Esophagus muscularis mucosa (tissue), 3 donors: ENCODE measurements around the gene TSC22D3.

Source experiments
- POLR2A ChIP-seq: fragments of 450-650 bp; IDR thresholded peaks from one replicate; pipeline ENCODE4 v1.6.1; 2017; ENCODE audit warnings: antibody characterized with exemption, moderate library complexity, mild to moderate bottlenecking, low read depth
- POLR2AphosphoS5 ChIP-seq, 2 donors: sonication (generic); formaldehyde crosslinking; IDR thresholded peaks; one replicate each; pipeline ENCODE4 v1.6.1; 2017; ENCODE audit warnings: antibody characterized with exemption in 2 of 2
- TF ChIP-seq, protein P1 (sequence below), 3 experiments: fragments of 200-600 bp in 2 of 3; fragments of 450-650 bp in 1 of 3; sonication (generic) in 2 of 3; IDR thresholded peaks; one replicate each; pipeline ENCODE4 v1.5.1; 2017 to 2019; ENCODE audit warnings: antibody characterized with exemption in 3 of 3, mild to moderate bottlenecking in 2 of 3, moderate library complexity in 1 of 3

DNA sequence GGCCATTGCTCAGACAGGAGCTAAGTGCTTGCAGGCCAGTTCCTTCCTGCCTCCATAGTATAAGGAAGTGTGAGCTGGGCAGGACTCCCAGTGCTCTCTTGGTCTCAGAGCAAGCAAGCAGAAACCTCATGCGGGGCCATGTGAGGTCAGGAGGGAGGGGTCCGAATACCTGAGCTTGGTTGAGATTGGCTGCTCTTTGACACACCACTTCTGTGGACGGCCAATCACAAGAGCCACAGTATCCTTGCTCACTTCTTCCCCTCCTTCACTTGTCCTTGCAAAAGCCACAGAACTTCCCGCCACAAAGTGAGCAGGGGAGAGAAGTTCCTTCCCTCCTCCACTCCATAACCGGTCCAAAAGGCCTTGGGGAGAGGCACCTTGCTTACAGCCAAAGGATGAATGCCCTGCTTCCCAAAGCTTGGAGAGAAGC lies 90.6 kb downstream of the TSC22D3 start:
- TF ChIP-seq, protein P1, sequence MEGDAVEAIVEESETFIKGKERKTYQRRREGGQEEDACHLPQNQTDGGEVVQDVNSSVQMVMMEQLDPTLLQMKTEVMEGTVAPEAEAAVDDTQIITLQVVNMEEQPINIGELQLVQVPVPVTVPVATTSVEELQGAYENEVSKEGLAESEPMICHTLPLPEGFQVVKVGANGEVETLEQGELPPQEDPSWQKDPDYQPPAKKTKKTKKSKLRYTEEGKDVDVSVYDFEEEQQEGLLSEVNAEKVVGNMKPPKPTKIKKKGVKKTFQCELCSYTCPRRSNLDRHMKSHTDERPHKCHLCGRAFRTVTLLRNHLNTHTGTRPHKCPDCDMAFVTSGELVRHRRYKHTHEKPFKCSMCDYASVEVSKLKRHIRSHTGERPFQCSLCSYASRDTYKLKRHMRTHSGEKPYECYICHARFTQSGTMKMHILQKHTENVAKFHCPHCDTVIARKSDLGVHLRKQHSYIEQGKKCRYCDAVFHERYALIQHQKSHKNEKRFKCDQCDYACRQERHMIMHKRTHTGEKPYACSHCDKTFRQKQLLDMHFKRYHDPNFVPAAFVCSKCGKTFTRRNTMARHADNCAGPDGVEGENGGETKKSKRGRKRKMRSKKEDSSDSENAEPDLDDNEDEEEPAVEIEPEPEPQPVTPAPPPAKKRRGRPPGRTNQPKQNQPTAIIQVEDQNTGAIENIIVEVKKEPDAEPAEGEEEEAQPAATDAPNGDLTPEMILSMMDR (IDR thresholded peaks at IDR 0.05): no peak
- TF ChIP-seq POLR2AphosphoS5 (IDR thresholded peaks at IDR 0.05) (peak; percentile 70 to 77), POLR2A (no peak)
